NB4 (cell line): ENCODE measurements around the gene PCDHB7.
"Not testable (repeated sequence)": the region's sequence is repeated elsewhere in the genome, so short reads cannot be mapped to it uniquely, and the experiment has no call there.

Experiments
- MYC ChIP-seq: IDR thresholded peaks from 2 replicates; pipeline ENCODE4 v1.6.1; 2011; ENCODE audit warnings: low read depth, low read length
- POLR2A ChIP-seq: IDR thresholded peaks from 2 replicates; pipeline ENCODE4 v1.6.1; 2011; ENCODE audit warnings: mild to moderate bottlenecking; ENCODE audit not compliant: insufficient read length; ENCODE audit errors: extremely low read depth
- TF ChIP-seq, protein P1 (sequence below): IDR thresholded peaks from one replicate; pipeline ENCODE4 v1.5.1; 2012; ENCODE audit warnings: low read depth, low read length
- TF ChIP-seq, protein P2 (sequence below): IDR thresholded peaks from 2 replicates; pipeline ENCODE4 v1.6.1; 2011; ENCODE audit warnings: low read depth, low read length

DNA sequence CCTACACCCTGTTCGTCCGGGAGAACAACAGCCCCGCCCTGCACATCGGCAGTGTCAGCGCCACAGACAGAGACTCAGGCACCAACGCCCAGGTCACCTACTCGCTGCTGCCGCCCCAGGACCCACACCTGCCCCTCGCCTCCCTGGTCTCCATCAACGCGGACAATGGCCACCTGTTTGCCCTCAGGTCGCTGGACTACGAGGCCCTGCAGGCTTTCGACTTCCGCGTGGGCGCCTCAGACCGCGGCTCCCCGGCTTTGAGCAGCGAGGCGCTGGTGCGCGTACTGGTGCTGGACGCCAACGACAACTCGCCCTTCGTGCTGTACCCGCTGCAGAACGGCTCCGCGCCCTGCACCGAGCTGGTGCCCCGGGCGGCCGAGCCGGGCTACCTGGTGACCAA lies 16.2 kb downstream of the PCDHB7 start:
- TF ChIP-seq, protein P1, sequence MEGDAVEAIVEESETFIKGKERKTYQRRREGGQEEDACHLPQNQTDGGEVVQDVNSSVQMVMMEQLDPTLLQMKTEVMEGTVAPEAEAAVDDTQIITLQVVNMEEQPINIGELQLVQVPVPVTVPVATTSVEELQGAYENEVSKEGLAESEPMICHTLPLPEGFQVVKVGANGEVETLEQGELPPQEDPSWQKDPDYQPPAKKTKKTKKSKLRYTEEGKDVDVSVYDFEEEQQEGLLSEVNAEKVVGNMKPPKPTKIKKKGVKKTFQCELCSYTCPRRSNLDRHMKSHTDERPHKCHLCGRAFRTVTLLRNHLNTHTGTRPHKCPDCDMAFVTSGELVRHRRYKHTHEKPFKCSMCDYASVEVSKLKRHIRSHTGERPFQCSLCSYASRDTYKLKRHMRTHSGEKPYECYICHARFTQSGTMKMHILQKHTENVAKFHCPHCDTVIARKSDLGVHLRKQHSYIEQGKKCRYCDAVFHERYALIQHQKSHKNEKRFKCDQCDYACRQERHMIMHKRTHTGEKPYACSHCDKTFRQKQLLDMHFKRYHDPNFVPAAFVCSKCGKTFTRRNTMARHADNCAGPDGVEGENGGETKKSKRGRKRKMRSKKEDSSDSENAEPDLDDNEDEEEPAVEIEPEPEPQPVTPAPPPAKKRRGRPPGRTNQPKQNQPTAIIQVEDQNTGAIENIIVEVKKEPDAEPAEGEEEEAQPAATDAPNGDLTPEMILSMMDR, result not testable (repeated sequence)
- not testable (repeated sequence) for TF ChIP-seq POLR2A, MYC
- TF ChIP-seq, protein P2, sequence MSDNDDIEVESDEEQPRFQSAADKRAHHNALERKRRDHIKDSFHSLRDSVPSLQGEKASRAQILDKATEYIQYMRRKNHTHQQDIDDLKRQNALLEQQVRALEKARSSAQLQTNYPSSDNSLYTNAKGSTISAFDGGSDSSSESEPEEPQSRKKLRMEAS, result not testable (repeated sequence)
